OCI-LY3 (cell line): ENCODE data around the gene TUBGCP2.

Experiments used
- H2AFZ ChIP-seq: fragments of 200-600, 300-600 bp; shearing (Covaris generic); 2 replicates; pipeline ENCODE4 v1.6.0; 2014; ENCODE audit warnings: antibody characterized with exemption, low read depth, low read length
- H3K27ac ChIP-seq: fragments of 200-600, 300-600 bp; sonication (generic); 2 replicates; pipeline ENCODE4 v1.5.1; 2014; ENCODE audit warnings: mild to moderate bottlenecking, low read length, moderate library complexity, mixed read lengths
- H3K27me3 ChIP-seq: fragments of 200-600, 300-600 bp; sonication (generic); 2 replicates; pipeline ENCODE4 v1.6.1; 2014; ENCODE audit warnings: low read depth, low read length, mixed read lengths
- H3K36me3 ChIP-seq: fragments of 200-600, 300-600 bp; sonication (generic); replicated peaks from 2 replicates; pipeline ENCODE3; 2014; ENCODE audit warnings: low read depth, low read length, mixed read lengths
- H3K4me1 ChIP-seq: fragments of 300-600, 200-600 bp; sonication (generic); 2 replicates; pipeline ENCODE4 v1.6.1; 2014; ENCODE audit warnings: low read length, mixed read lengths
- H3K4me2 ChIP-seq: fragments of 200-600, 300-600 bp; sonication (generic); 2 replicates; pipeline ENCODE4 v1.6.1; 2014; ENCODE audit warnings: low read length, mixed read lengths
- H3K4me3 ChIP-seq: fragments of 300-600, 200-600 bp; sonication (generic); 2 replicates; pipeline ENCODE4 v1.5.1; 2014; ENCODE audit warnings: antibody characterized with exemption, mild to moderate bottlenecking, low read length, moderate library complexity
- H3K79me2 ChIP-seq: fragments of 300-600, 200-600 bp; shearing (Covaris generic); 2 replicates; pipeline ENCODE4 v1.6.1; 2014; ENCODE audit warnings: mild to moderate bottlenecking, low read length, mixed read lengths
- H3K9ac ChIP-seq: fragments of 300-600, 200-600 bp; shearing (Covaris generic); 2 replicates; pipeline ENCODE4 v1.6.0; 2014; ENCODE audit warnings: mild to moderate bottlenecking, low read length, moderate library complexity
- H3K9me3 ChIP-seq: fragments of 200-600, 300-600 bp; shearing (Covaris generic); 2 replicates; pipeline ENCODE4 v1.6.1; 2014; ENCODE audit warnings: low read length, mixed read lengths; ENCODE audit not compliant: insufficient read depth
- H4K20me1 ChIP-seq: fragments of 200-600, 300-600 bp; sonication (generic); 2 replicates; pipeline ENCODE4 v1.6.1; 2016; ENCODE audit warnings: low read length, mixed read lengths; ENCODE audit not compliant: insufficient read depth
- EZH2phosphoT487 ChIP-seq: fragments of 200-600 bp; shearing (Covaris generic); IDR thresholded peaks from 2 replicates; pipeline ENCODE4 v1.6.1; 2018; ENCODE audit warnings: antibody characterized with exemption, mixed run types, low read depth
- TF ChIP-seq, protein P1 (sequence below): fragments of 200-600, 300-600 bp; sonication (generic); IDR thresholded peaks from 2 replicates; pipeline ENCODE4 v1.5.1; 2014; ENCODE audit warnings: antibody characterized with exemption, low read length, low read depth

The TUBGCP2 gene

DNA sequence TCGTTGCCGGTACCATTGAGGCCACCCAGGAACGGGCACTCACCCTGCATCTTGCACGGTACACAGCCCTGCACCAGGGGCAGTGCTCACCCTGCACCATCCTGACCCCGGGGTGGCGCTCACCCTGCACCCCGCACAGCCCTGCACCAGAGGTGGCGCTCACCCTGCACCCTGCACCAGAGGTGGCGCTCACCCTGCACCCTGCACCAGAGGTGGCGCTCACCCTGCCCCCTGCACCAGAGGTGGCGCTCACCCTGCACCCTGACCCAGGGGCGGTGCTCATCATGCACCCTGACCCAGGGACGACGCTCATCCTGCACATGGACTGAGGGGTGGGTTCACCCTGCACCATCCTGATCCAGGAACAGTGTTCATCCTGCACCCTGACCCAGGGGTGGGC, 6.4 kb downstream of the TUBGCP2 start:
- no peaks in the 10 kb centered on the region; the same call in 1 of the 2 replicates for H4K20me1 ChIP-seq

DNA sequence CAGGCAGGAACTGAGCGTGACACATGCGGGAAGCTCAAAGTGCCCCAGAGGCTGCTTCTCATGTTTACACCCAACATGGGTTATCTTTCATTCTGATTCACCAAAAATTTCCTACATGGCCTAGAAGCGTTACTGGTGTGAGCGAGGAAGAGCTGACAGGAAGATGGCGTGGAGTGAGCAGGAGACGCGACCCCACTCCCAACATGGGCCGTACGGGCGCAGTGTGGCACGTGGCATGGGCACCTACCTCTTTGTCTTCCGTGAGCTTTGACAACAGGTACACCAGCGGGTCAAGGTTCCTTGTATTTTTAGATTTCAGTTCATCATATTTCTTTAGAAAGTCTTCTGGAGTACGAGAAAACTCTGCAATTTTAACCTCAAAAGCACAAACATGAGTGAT, 8.9 kb downstream of the TUBGCP2 start:
- no peak for TF ChIP-seq EZH2phosphoT487
- TF ChIP-seq, protein P1, sequence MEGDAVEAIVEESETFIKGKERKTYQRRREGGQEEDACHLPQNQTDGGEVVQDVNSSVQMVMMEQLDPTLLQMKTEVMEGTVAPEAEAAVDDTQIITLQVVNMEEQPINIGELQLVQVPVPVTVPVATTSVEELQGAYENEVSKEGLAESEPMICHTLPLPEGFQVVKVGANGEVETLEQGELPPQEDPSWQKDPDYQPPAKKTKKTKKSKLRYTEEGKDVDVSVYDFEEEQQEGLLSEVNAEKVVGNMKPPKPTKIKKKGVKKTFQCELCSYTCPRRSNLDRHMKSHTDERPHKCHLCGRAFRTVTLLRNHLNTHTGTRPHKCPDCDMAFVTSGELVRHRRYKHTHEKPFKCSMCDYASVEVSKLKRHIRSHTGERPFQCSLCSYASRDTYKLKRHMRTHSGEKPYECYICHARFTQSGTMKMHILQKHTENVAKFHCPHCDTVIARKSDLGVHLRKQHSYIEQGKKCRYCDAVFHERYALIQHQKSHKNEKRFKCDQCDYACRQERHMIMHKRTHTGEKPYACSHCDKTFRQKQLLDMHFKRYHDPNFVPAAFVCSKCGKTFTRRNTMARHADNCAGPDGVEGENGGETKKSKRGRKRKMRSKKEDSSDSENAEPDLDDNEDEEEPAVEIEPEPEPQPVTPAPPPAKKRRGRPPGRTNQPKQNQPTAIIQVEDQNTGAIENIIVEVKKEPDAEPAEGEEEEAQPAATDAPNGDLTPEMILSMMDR = no peak
- Histone ChIP-seq H3K4me2 (no peak overlapping the region), H3K4me1 (no peaks in the 10 kb centered on the region), H3K4me3 (no peak overlapping the region), H3K79me2 (peaks cover 15% of the 10 kb centered on the region), H3K36me3 (peaks cover 9% of the 10 kb centered on the region), H4K20me1 (no peaks in the 10 kb centered on the region), H3K9ac (no peak overlapping the region), H2AFZ (no peak overlapping the region), H3K27me3 (no peaks in the 10 kb centered on the region), H3K9me3 (no peaks in the 10 kb centered on the region), H3K27ac (no peak overlapping the region)

More for the DNA sequence above, 6.4 kb downstream of the TUBGCP2 start:
- Histone ChIP-seq H3K79me2 (peaks cover 38% of the 10 kb centered on the region), H3K36me3 (peaks cover 6% of the 10 kb centered on the region), H3K4me3 (no peak overlapping the region), H3K4me1 (peaks cover 20% of the 10 kb centered on the region), H3K4me2 (no peak overlapping the region), H3K9ac (no peak overlapping the region), H3K27me3 (no peaks in the 10 kb centered on the region), H3K27ac (no peak overlapping the region), H2AFZ (no peak overlapping the region), H3K9me3 (no peaks in the 10 kb centered on the region)
- TF ChIP-seq EZH2phosphoT487 = no peak
- TF ChIP-seq, protein P1 = no peak

DNA sequence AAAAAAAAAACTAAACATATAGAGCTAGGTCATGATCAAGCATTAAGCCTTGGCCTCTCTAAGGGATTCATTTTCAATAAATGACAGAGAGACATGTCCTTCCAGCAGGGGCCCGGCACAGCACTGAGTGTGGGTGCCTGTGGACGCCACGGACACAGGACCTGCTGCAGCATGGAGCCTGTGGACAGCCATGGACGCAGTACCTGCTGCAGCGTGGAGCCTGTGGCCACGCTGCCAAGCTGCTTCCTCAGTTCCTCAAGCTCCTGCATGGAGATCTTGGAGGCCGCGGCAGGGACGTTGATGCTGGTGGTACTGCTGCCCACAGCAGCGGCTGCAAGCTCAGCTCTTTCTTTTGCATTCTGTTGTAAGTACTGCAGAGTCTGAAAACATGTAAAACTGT, 9.4 kb downstream of the TUBGCP2 start:
- TF ChIP-seq EZH2phosphoT487 = no peak
- TF ChIP-seq, protein P1 = no peak

DNA sequence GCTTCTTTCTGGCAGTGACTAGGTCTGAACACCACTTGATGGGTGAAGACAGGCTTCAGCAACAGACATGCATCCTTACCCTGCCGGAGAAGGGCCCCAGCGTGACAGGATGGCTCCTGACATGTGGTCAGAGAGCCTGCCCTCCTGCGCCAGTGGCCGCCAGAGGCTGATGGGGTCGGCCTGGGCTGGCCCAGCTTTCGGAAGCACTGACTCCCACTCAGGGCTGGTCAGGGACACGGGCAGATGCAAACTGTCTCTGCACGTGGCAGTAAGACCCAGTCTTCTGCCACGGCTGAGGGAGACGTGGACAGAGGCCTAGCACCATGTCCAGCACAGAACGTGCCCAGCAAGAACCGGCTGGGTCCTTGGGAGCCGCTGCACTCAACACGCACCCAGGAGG, 10.2 kb downstream of the TUBGCP2 start:
- Histone ChIP-seq H3K79me2 (peaks cover 5% of the 10 kb centered on the region), H2AFZ (no peak overlapping the region), H3K36me3 (peaks cover 9% of the 10 kb centered on the region), H3K27ac (no peak overlapping the region), H3K4me3 (no peak overlapping the region), H4K20me1 (no peaks in the 10 kb centered on the region), H3K4me1 (no peaks in the 10 kb centered on the region), H3K27me3 (no peaks in the 10 kb centered on the region), H3K4me2 (no peak overlapping the region), H3K9ac (no peak overlapping the region), H3K9me3 (no peaks in the 10 kb centered on the region)
- TF ChIP-seq EZH2phosphoT487 = no peak
- TF ChIP-seq, protein P1 = no peak

More for the DNA sequence above, 9.4 kb downstream of the TUBGCP2 start:
- no peak overlapping the region for H3K4me2 ChIP-seq
- no peaks in the 10 kb centered on the region for H3K4me1 ChIP-seq
- peaks cover 13% of the 10 kb centered on the region for H3K79me2 ChIP-seq
- H2AFZ ChIP-seq = no peak overlapping the region
- H3K27me3 ChIP-seq = no peaks in the 10 kb centered on the region
- no peak overlapping the region for H3K9ac ChIP-seq
- peaks cover 9% of the 10 kb centered on the region for H3K36me3 ChIP-seq
- no peak overlapping the region for H3K4me3 ChIP-seq
- H4K20me1 ChIP-seq = no peaks in the 10 kb centered on the region
- no peaks in the 10 kb centered on the region for H3K9me3 ChIP-seq
- H3K27ac ChIP-seq = no peak overlapping the region
